Tibial nerve (tissue), 4 donors: ENCODE measurements around the gene NR1H3. TPM values are rescaled to one million over a fixed set of nuclear protein-coding genes. Genes with fewer than 3 reads are reported as not detected.
"Not testable (repeated sequence)": the region's sequence is repeated elsewhere in the genome, so short reads cannot be mapped to it uniquely, and the experiment has no call there.

Source experiments
- DNase-seq, 2 donors: peaks; one replicate each; pipeline ENCODE4 v3.0.0-alpha.2; 2019; ENCODE audit warnings: low spot score in 2 of 2
- H3K27ac ChIP-seq, 4 donors: fragments of 200-600 bp; sonication (generic) in 3 of 4; one replicate each; pipeline ENCODE4 v1.5.1; 2017 to 2019; ENCODE audit warnings: mild to moderate bottlenecking in 1 of 4
- H3K27me3 ChIP-seq, 2 donors: fragments of 200-600 bp; sonication (generic) in 1 of 2; one replicate each; pipeline versions ENCODE4 v1.5.1 to v1.6.0; 2017 to 2019
- H3K36me3 ChIP-seq, 3 donors: fragments of 200-600 bp; sonication (generic); one replicate each; pipeline ENCODE4 v1.5.1; 2018 to 2019
- H3K4me1 ChIP-seq, 4 donors: fragments of 200-600 bp; sonication (generic) in 3 of 4; one replicate each; pipeline ENCODE4 v1.5.1; 2017 to 2019
- H3K4me3 ChIP-seq, 4 donors: fragments of 200-600 bp; sonication (generic) in 3 of 4; one replicate each; pipeline ENCODE4 v1.5.1; 2017 to 2019; ENCODE audit warnings: mild to moderate bottlenecking in 1 of 4, moderate library complexity in 1 of 4
- H3K9me3 ChIP-seq, 4 donors: fragments of 200-600 bp; sonication (generic) in 3 of 4; one replicate each; pipeline ENCODE4 v1.5.1; 2017 to 2019
- EP300 ChIP-seq, 2 donors: sonication (generic); formaldehyde crosslinking; IDR thresholded peaks; one replicate each; pipeline ENCODE4 v1.6.1; 2017; ENCODE audit warnings: antibody characterized with exemption in 2 of 2, mild to moderate bottlenecking in 1 of 2
- POLR2A ChIP-seq, 2 donors: fragments of 450-650 bp; IDR thresholded peaks; one replicate each; pipeline ENCODE4 v1.6.1; 2017; ENCODE audit warnings: antibody characterized with exemption in 2 of 2, mild to moderate bottlenecking in 2 of 2, moderate library complexity in 2 of 2
- WGBS, 2 donors: methylation state at CpG; one replicate each; pipeline ENCODE4 v1.1.5; 2018; 5-methylcytosine and 5-hydroxymethylcytosine counted together
- total RNA-seq, 4 donors: library from RNA; depleted of rRNA; stranded (reverse); fragments of >200 nt; gene quantifications; one replicate each; pipeline ENCODE4 v1.1.0, GENCODE V29; 2016
- TF ChIP-seq, protein P1 (sequence below), 5 experiments: fragments of 200-600 bp in 3 of 5; fragments of 450-650 bp in 2 of 5; sonication (generic) in 3 of 5; IDR thresholded peaks; one replicate each; pipeline ENCODE4 v1.5.1; 2016 to 2019; ENCODE audit warnings: antibody characterized with exemption in 5 of 5, mild to moderate bottlenecking in 3 of 5, moderate library complexity in 2 of 5

The NR1H3 gene
- total RNA-seq: 100 to 1,000 TPM in 3 of 4 donors, 10 to 100 TPM in 1; 92.7 to 218 (median 124) TPM

DNA sequence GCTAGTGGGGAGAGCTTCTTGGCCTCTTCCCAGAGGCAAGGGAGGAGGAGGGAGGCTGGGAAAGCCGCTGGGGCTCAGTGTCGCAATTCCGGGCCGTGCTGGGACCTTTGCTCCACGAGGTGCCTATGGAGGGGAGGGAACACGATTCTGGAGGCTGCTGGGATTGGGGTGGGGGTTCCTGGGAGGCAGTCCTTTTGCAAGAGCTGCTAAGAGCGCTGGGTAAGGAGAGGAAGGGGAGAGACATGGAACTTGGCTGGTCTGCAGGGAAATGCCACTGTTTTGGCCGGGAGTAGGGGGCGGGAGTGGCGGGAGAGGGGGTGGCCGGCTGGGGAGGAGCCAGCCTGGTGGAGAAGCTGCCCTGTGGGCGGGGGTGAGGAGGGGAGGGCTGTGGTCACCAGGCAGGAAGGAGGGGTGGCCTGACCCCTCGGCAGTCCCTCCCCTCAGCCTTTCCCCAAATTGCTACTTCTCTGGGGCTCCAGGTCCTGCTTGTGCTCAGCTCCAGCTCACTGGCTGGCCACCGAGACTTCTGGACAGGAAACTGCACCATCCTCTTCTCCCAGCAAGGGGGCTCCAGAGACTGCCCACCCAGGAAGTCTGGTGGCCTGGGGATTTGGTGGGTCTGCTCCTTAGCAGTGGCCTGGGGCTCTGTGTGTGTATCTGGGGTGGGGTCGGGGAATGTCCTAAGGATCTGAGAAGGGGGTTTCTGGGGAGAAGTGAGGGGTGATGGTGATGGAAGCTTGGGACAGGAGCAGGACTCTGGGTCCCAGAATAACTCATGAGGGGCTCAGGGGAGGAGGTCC is at the start of gene NR1H3:
TSS of gene NR1H3 (plus strand) at position 480 of the 800 bp plus-strand sequence. CDS start 1,221 bp downstream, outside the sequence.
- 1 to 4% methylated on average over 10 of the region's 15 CpGs for WGBS, 2 donors
- Histone ChIP-seq H3K4me3 (peak within 1 kb of the TSS; percentile 29 to 53 (median 36)), H3K4me1 (peaks cover 0 to 81% (median 49%) of the 10 kb centered on the region in 4 donors), H3K9me3 (no peaks in the 10 kb centered on the region), H3K27ac (peak within 1 kb of the TSS; percentile 78 to 95 (median 88)), H3K36me3 (peaks cover 0 to 27% (median 0%) of the 10 kb centered on the region in 3 donors), H3K27me3 (no peaks in the 10 kb centered on the region)
- DNase-seq: peak; percentile 72 to 78
- TF ChIP-seq POLR2A (IDR thresholded peaks at IDR 0.05) (no peak), EP300 (IDR thresholded peaks at IDR 0.05) (peak in 1 of 2 donors; percentile 73)
- TF ChIP-seq, protein P1, sequence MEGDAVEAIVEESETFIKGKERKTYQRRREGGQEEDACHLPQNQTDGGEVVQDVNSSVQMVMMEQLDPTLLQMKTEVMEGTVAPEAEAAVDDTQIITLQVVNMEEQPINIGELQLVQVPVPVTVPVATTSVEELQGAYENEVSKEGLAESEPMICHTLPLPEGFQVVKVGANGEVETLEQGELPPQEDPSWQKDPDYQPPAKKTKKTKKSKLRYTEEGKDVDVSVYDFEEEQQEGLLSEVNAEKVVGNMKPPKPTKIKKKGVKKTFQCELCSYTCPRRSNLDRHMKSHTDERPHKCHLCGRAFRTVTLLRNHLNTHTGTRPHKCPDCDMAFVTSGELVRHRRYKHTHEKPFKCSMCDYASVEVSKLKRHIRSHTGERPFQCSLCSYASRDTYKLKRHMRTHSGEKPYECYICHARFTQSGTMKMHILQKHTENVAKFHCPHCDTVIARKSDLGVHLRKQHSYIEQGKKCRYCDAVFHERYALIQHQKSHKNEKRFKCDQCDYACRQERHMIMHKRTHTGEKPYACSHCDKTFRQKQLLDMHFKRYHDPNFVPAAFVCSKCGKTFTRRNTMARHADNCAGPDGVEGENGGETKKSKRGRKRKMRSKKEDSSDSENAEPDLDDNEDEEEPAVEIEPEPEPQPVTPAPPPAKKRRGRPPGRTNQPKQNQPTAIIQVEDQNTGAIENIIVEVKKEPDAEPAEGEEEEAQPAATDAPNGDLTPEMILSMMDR (IDR thresholded peaks at IDR 0.05): peak; percentile 33 to 77 (median 73)

DNA sequence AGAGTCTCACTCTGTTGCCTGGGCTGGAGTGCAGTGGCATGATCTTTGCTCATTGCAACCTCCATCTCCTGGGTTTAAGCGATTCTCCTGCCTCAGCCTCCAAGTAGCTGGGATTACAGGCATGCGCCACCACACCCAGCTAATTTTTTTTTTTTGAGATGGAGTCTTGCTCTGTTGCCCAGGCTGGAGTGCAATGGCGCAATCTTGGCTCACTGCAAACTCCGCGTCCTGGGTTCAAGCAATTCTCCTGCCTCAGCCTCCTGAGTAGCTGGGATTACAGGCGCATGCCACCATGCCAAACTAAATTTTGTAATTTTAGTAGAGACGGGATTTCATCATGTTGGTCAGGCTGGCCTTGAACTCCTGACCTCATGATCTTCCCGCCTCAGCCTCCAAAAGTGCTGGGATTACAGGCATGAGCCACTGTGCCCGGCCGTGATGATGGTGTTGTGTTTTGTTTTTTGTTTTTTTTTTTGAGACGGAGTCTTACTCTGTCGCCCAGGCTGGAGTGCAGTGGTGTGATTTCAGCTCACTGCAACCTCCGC is 49.7 kb upstream of the NR1H3 start:
- H3K4me1 ChIP-seq, H3K36me3 ChIP-seq, H3K9me3 ChIP-seq, DNase-seq, H3K27ac ChIP-seq, H3K4me3 ChIP-seq, H3K27me3 ChIP-seq: not testable (repeated sequence)
- 89 to 92% methylated on average over 13 of the region's 13 CpGs for WGBS, 2 donors

DNA sequence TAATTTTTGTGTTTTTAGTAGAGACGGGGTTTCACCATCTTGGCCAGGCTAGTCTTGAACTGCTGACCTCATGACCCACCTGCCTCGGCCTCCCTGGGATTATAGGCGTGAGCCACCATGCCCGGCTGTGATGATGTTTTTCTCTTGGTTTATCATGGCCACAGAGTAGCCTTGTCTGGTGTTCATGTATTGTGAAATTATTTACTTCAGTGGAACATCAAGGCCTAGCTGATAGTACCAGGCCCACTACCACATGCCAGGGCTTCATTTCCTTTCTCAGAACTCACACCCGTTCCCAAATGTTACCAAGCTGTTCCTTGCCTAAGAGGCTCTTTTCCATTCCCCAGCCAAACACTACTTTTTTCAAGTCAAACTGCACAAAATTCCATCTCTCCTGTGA is 49.2 kb upstream of the NR1H3 start:
- TF ChIP-seq, protein P1 (IDR thresholded peaks at IDR 0.05): no peak
- TF ChIP-seq POLR2A (IDR thresholded peaks at IDR 0.05) (no peak), EP300 (IDR thresholded peaks at IDR 0.05) (no peak)
- Histone ChIP-seq H3K36me3 (no peaks in the 10 kb centered on the region), H3K9me3 (no peaks in the 10 kb centered on the region), H3K4me3 (no peak overlapping the region), H3K27me3 (no peaks in the 10 kb centered on the region), H3K4me1 (peaks cover 0 to 3% (median 0%) of the 10 kb centered on the region in 4 donors), H3K27ac (no peak overlapping the region)
- no peak for DNase-seq
- WGBS, 2 donors: 81 to 88% methylated on average over 5 of the region's 5 CpGs

DNA sequence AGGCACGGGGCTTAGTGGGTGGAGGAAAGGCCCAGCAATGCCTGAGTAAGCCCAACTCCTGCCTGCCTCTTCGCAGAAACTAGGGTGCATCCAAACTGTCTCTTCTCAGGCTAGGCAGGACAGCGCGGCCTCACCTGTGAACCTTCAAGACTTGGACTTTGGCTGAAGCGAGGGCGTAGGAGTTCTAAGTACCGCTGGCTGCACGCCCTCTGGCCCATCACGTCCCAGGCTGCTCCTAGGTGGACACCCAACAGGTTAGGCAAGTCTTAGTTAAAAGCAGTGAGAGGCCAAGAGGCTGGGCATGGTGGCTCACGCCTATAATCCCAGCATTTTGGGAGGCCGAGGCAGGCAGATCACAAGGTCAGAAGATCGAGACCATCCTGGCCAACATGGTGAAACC is 44.9 kb upstream of the NR1H3 start:
- H3K9me3 ChIP-seq: no peaks in the 10 kb centered on the region
- H3K27me3 ChIP-seq: no peaks in the 10 kb centered on the region
- TF ChIP-seq, protein P1 (IDR thresholded peaks at IDR 0.05): no peak
- no peak for TF ChIP-seq POLR2A (IDR thresholded peaks at IDR 0.05)
- no peak overlapping the region for H3K4me3 ChIP-seq
- H3K4me1 ChIP-seq: peaks cover 0 to 38% (median 12%) of the 10 kb centered on the region in 4 donors
- H3K27ac ChIP-seq: peak overlapping the region in 1 of 4 donors; percentile 33
- WGBS, 2 donors: 85 to 89% methylated on average over 12 of the region's 12 CpGs
- peaks cover 0 to 6% (median 0%) of the 10 kb centered on the region in 3 donors for H3K36me3 ChIP-seq
- DNase-seq: no peak

DNA sequence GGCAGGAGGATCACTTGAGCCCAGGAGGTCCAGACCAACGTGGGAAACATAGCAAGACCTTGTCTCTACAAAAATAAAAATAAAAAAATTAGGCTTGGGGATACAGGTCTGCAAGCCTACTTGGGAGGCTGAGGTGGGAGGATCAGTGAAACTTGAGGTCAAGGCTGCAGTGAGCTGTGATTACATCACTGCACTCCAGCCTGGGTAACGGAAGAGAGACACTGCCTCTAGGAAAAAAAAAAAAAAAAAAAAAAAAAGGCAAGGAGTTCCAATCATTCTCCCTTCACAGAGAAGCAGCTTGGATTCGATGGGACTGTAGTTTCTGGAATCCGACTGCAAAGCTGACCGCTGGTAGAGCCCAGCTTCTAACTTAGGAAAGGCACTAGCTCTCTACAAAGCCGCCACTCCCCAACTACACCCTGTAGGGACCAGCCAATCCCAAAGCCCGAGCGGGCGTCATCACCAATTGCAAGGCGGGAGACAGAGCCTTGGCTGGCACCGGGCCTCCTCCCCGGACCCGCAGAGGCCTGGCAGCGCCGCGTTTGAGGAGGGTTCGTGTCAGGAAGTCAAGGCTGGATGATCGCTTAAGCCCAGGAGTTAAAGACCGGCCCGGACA is 43.7 kb upstream of the NR1H3 start:
- 4 to 9% methylated on average over 20 of the region's 20 CpGs for WGBS, 2 donors
- Histone ChIP-seq H3K4me3 (peak overlapping the region; percentile 64 to 77 (median 72)), H3K27ac (peak overlapping the region; percentile 93 to 99 (median 98)), H3K27me3 (no peaks in the 10 kb centered on the region), H3K36me3 (peaks cover 0 to 15% (median 0%) of the 10 kb centered on the region in 3 donors), H3K4me1 (peaks cover 0 to 44% (median 14%) of the 10 kb centered on the region in 4 donors), H3K9me3 (no peaks in the 10 kb centered on the region)
- TF ChIP-seq POLR2A (IDR thresholded peaks at IDR 0.05): peak; percentile 44 to 54
- TF ChIP-seq, protein P1 (IDR thresholded peaks at IDR 0.05): no peak
- TF ChIP-seq EP300 (IDR thresholded peaks at IDR 0.05): peak in 1 of 2 donors; percentile 81
- DNase-seq: peak; percentile 85 to 87
